Neuronal stem cell (in vitro differentiated cells): ENCODE data around the gene ADM.

ENCODE experiments used
- DNase-seq: peaks from one replicate; pipeline ENCODE4 v3.0.0-alpha.2; 2013; ENCODE audit warnings: low spot score
- H2AFZ ChIP-seq: one replicate; pipeline ENCODE4 v1.6.1; 2013; ENCODE audit warnings: mild to moderate bottlenecking, low read length, inconsistent platforms
- H2AK5ac ChIP-seq: 2 replicates; pipeline ENCODE4 v1.6.1; 2013; ENCODE audit warnings: low read depth, mild to moderate bottlenecking, inconsistent platforms, low read length, moderate library complexity, mixed read lengths
- H2BK120ac ChIP-seq: 2 replicates; pipeline ENCODE4 v1.6.1; 2013; ENCODE audit warnings: low read depth, mild to moderate bottlenecking, inconsistent platforms, low read length, moderate library complexity, mixed read lengths
- H2BK12ac ChIP-seq: one replicate; pipeline ENCODE4 v1.6.1; 2013; ENCODE audit warnings: low read length, inconsistent platforms
- H2BK15ac ChIP-seq: 2 replicates; pipeline ENCODE4 v1.6.1; 2013; ENCODE audit warnings: mild to moderate bottlenecking, low read length, inconsistent platforms, mixed read lengths
- H2BK5ac ChIP-seq: one replicate; pipeline ENCODE4 v1.6.1; 2013; ENCODE audit warnings: inconsistent platforms, mild to moderate bottlenecking, low read length, moderate library complexity
- H3K14ac ChIP-seq: one replicate; pipeline ENCODE4 v1.6.1; 2013; ENCODE audit warnings: low read length, inconsistent platforms
- H3K18ac ChIP-seq: 2 replicates; pipeline ENCODE4 v1.6.1; 2013; ENCODE audit warnings: low read length, inconsistent platforms
- H3K23ac ChIP-seq: 2 replicates; pipeline ENCODE4 v1.6.1; 2013; ENCODE audit warnings: low read depth, mild to moderate bottlenecking, mixed read lengths, low read length, inconsistent platforms; ENCODE audit not compliant: poor library complexity
- H3K27ac ChIP-seq: replicated peaks from 3 replicates; pipeline ENCODE4 v1.5.1; 2013; ENCODE audit warnings: low read length, inconsistent platforms
- H3K27me3 ChIP-seq, 3 experiments: 2 replicates each; pipeline ENCODE4 v1.6.1; 2013; ENCODE audit warnings: low read length in 3 of 3, mild to moderate bottlenecking in 2 of 3, inconsistent platforms in 1 of 3, low read depth in 1 of 3, mixed read lengths in 1 of 3, moderate library complexity in 1 of 3; ENCODE audit not compliant: control insufficient read depth in 3 of 3, insufficient read depth in 3 of 3
- H3K36me3 ChIP-seq, 2 donors: replicated peaks in 1 of 2; 2 replicates each; pipeline ENCODE4 v1.6.1; 2013; ENCODE audit warnings: low read length in 2 of 2; ENCODE audit not compliant: control insufficient read depth in 2 of 2, insufficient read depth in 2 of 2
- H3K4ac ChIP-seq: 2 replicates; pipeline ENCODE4 v1.6.1; 2013; ENCODE audit warnings: inconsistent platforms, mild to moderate bottlenecking, low read length, moderate library complexity
- H3K4me1 ChIP-seq, 2 donors: 1 replicate in 1 of 2; 2 replicates in 1 of 2; pipeline ENCODE4 v1.6.1; 2013; ENCODE audit warnings: low read length in 2 of 2, low read depth in 1 of 2; ENCODE audit not compliant: control insufficient read depth in 2 of 2, insufficient read depth in 1 of 2
- H3K4me2 ChIP-seq: one replicate; pipeline ENCODE4 v1.6.1; 2013; ENCODE audit warnings: mild to moderate bottlenecking, low read length, inconsistent platforms; ENCODE audit not compliant: insufficient read depth, poor library complexity, severe bottlenecking
- H3K4me3 ChIP-seq, 2 donors: 2 replicates each; pipeline ENCODE4 v1.5.1; 2013; ENCODE audit warnings: low read length in 2 of 2, mild to moderate bottlenecking in 2 of 2, inconsistent platforms in 1 of 2, moderate library complexity in 1 of 2
- H3K79me1 ChIP-seq: one replicate; pipeline ENCODE4 v1.6.1; 2013; ENCODE audit warnings: low read depth, mild to moderate bottlenecking, inconsistent platforms, low read length, moderate library complexity
- H3K9ac ChIP-seq: one replicate; pipeline ENCODE4 v1.6.1; 2013; ENCODE audit warnings: mild to moderate bottlenecking, low read depth, low read length, inconsistent platforms; ENCODE audit not compliant: poor library complexity
- H3K9me3 ChIP-seq, 2 donors: replicated peaks in 1 of 2; 2 replicates each; pipeline versions ENCODE3 to v1.6.1; 2013; ENCODE audit warnings: low read length in 2 of 2, mild to moderate bottlenecking in 2 of 2, inconsistent platforms in 1 of 2, low read depth in 1 of 2, mixed read lengths in 1 of 2, moderate library complexity in 1 of 2; ENCODE audit not compliant: control insufficient read depth in 2 of 2, insufficient read depth in 1 of 2
- H4K8ac ChIP-seq: one replicate; pipeline ENCODE4 v1.6.1; 2013; ENCODE audit warnings: low read depth, mild to moderate bottlenecking, inconsistent platforms, low read length, moderate library complexity
- H4K91ac ChIP-seq: one replicate; pipeline ENCODE4 v1.6.1; 2013; ENCODE audit warnings: low read length, low read depth, mild to moderate bottlenecking, inconsistent platforms; ENCODE audit not compliant: poor library complexity
- WGBS, 2 donors: extraction: QIAGEN DNeasy Blood & Tissue Kit; methylation state at CpG; one replicate each; pipeline ENCODE4 v1.1.7; 2013; ENCODE audit warnings: missing lambda C conversion rate in 2 of 2, mixed read lengths in 1 of 2; ENCODE audit not compliant: insufficient read length in 2 of 2, insufficient replicate concordance in 1 of 2; ENCODE audit errors: extremely low coverage in 2 of 2; 5-methylcytosine and 5-hydroxymethylcytosine counted together

The ADM gene

DNA sequence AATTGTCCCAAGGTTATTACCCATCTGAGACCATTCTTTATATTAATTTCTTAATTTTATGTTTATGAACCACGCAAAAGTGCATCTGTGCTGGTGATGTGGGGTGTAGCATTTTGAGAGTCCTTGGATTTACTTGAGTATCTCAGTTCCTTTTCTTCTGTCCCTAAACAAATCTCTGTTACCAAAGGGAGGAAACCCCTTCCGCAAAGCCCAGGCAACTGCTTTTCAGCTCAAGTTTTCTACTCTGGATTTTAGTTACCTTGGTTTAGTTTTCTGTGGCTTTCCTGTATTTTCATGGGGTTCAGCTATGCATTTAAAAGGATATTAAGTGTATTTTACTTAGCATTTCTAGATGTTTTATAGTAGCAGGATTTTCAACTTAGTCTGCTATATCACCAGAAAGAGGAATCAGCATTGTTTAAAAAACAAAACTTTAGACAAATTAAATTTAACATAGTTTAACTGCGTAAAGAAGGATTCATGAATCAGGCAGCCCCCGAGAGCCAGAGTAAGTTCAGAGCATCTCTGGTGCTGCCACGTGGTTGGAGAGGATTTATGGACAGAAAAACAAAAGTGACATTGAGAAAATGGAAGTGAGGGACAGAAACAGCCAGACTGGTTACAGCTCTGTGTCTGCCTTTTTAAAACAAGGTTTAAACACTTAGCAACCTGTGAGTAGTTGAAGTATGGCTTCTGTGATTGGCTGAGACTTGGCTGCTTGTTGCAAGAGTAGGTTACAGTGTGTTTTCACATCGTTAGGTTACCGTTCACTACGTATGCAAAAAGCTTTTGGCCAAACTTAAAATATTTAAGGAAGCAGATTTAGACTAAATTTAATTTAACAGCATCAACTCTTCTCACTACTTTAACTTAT lies 9.6 kb downstream of the ADM start:
- Histone ChIP-seq H3K18ac (no peak overlapping the region), H2AFZ (peak overlapping the region; percentile 51), H2BK12ac (no peak overlapping the region), H3K4me2 (no peak overlapping the region), H3K14ac (no peak overlapping the region), H2BK15ac (no peak overlapping the region), H3K79me1 (no peaks in the 10 kb centered on the region), H2BK5ac (no peak overlapping the region), H3K4me1 (peaks cover 12 to 21% of the 10 kb centered on the region in 2 donors), H2AK5ac (no peak overlapping the region), H3K4ac (no peak overlapping the region), H3K27me3 (no peaks in the 10 kb centered on the region), H3K27ac (no peak overlapping the region), H4K8ac (no peak overlapping the region), H3K4me3 (no peak overlapping the region), H3K9ac (no peak overlapping the region), H4K91ac (no peak overlapping the region), H3K23ac (no peak overlapping the region), H2BK120ac (no peak overlapping the region), H3K9me3 (no peaks in the 10 kb centered on the region), H3K36me3 (no peaks in the 10 kb centered on the region)
- no peak for DNase-seq
- no CpG with 5 or more reads among the region's 8 CpGs for WGBS, 2 donors

DNA sequence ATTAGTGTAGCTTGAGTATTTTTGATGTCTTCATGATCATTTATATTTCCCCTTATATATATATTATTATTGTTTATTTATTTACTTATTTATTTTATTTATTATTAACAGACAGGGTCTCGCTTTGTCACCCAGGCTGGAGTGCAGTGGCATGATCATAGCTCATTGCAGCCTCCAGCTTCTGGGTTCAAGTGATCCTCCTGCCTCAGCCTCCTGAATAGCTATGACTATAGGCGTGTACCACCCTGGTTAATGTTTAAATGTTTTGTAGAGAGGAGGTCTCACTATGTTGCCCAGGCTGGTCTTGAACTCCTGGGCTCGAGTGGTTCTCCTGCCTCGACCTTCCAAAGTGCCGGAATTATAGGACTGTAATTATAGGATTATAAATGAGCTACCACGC lies 10.2 kb downstream of the ADM start:
- Histone ChIP-seq H3K4me1 (peaks cover 12 to 21% of the 10 kb centered on the region in 2 donors), H2BK5ac (no peak overlapping the region), H3K79me1 (no peaks in the 10 kb centered on the region), H3K4me3 (no peak overlapping the region), H4K91ac (no peak overlapping the region), H3K9me3 (no peaks in the 10 kb centered on the region), H3K23ac (no peak overlapping the region), H3K18ac (no peak overlapping the region), H3K14ac (no peak overlapping the region), H4K8ac (no peak overlapping the region), H2AFZ (no peak overlapping the region), H2AK5ac (no peak overlapping the region), H2BK12ac (no peak overlapping the region), H3K4me2 (no peak overlapping the region), H2BK120ac (no peak overlapping the region), H3K36me3 (no peaks in the 10 kb centered on the region), H3K9ac (no peak overlapping the region), H3K27me3 (no peaks in the 10 kb centered on the region), H3K4ac (no peak overlapping the region), H3K27ac (no peak overlapping the region), H2BK15ac (no peak overlapping the region)
- DNase-seq, result no peak
- WGBS, 2 donors, result no CpG with 5 or more reads among the region's 6 CpGs

DNA sequence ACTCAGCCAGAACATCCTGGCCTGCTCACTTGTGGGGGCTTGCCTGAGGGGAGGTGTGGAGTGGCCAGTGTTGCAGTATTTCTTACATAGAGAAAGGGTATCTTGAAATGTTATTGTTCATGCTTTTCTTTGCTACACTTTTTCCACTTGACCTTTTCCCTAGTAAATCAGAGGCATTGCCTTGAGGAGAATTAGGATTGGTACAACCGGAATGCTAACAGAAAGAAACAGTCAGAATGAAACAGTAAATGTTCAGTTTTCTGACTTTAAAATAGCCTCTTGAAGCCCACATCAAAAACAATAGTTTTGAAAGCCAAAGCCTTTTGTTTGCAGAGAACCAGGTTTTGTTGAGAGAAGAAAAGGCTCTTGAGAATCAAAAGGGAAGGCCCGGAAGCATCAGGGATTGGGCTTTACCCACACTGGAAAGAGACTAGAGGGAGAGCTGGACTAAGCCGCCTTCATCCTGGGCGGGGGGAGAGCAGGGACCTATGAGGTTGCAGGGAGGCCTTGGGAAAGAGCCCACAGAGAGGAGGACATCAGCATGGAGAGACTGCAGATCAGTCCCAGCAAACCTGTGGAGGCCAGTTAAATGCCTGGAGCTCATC lies 12.4 kb downstream of the ADM start:
- Histone ChIP-seq H3K4me2 (peak overlapping the region; percentile 19), H3K4ac (no peak overlapping the region), H2BK120ac (peak overlapping the region; percentile 19), H3K4me1 (peaks cover 12 to 21% of the 10 kb centered on the region in 2 donors), H2BK15ac (peak overlapping the region; percentile 34), H3K79me1 (no peaks in the 10 kb centered on the region), H2AK5ac (no peak overlapping the region), H3K18ac (peak overlapping the region; percentile 55), H3K9ac (no peak overlapping the region), H2BK5ac (no peak overlapping the region), H3K4me3 (peak overlapping the region in 1 of 2 donors; percentile 21), H4K91ac (no peak overlapping the region), H4K8ac (peak overlapping the region; percentile 45), H3K27me3 (no peaks in the 10 kb centered on the region), H2AFZ (peak overlapping the region; percentile 88), H3K14ac (no peak overlapping the region), H3K36me3 (no peaks in the 10 kb centered on the region), H3K9me3 (no peaks in the 10 kb centered on the region), H3K23ac (no peak overlapping the region), H2BK12ac (peak overlapping the region; percentile 23), H3K27ac (peak overlapping the region; percentile 74)
- peak; percentile 65 for DNase-seq
- no CpG with 5 or more reads among the region's 4 CpGs for WGBS, 2 donors
